ENCODE measurements around the gene MYF6.
"Not testable (repeated sequence)": the region's sequence is repeated elsewhere in the genome, so short reads cannot be mapped to it uniquely, and the experiment has no call there.

DNA sequence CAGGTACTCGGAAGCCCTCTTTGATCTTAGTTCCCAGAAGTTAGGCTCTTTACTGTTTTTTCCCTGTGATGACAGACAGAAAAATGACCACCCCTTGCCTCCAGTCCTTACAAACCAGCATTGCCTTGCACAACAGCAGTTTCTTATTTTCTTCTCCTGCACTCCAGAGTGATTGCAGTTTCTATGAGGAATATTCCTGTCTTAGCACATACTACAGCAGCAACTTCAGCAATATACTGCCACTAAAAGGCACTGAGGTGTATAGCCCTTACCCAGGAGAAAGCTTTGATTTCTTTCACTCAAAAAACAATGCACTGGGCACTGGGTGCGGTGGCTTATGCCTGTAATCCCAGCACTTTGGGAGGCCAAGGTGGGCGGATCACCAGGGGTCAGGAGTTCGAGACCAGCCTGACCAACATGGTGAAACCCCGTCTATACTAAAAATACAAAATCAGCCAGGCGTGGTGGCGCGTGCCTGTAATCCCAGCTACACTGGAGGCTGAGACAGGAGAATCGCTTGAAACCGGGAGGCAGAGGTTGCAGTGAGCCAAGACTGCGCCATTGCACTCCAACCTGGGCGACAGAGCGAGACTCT lies 31.3 kb upstream of the MYF6 start:
- TF ChIP-seq, protein P1, sequence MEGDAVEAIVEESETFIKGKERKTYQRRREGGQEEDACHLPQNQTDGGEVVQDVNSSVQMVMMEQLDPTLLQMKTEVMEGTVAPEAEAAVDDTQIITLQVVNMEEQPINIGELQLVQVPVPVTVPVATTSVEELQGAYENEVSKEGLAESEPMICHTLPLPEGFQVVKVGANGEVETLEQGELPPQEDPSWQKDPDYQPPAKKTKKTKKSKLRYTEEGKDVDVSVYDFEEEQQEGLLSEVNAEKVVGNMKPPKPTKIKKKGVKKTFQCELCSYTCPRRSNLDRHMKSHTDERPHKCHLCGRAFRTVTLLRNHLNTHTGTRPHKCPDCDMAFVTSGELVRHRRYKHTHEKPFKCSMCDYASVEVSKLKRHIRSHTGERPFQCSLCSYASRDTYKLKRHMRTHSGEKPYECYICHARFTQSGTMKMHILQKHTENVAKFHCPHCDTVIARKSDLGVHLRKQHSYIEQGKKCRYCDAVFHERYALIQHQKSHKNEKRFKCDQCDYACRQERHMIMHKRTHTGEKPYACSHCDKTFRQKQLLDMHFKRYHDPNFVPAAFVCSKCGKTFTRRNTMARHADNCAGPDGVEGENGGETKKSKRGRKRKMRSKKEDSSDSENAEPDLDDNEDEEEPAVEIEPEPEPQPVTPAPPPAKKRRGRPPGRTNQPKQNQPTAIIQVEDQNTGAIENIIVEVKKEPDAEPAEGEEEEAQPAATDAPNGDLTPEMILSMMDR (IDR thresholded peaks at IDR 0.05) = not testable (repeated sequence)
- not testable (repeated sequence) for TF ChIP-seq POLR2A (IDR thresholded peaks at IDR 0.05)

Measured in body of pancreas (tissue), 4 donors.